Activated CD8-positive, alpha-beta T cell treated with anti-CD3 and anti-CD28 coated beads for 36 hours (primary cell): ENCODE results near the gene EIF3L. TPM values are rescaled to one million over a fixed set of nuclear protein-coding genes. Genes with fewer than 3 reads are reported as not detected.
A peak's percentile ranks its signal among the peaks of the same experiment; 100 is the strongest.

Experiments used
- ATAC-seq: fragments of 200-7000 bp; cut with Tn5 transposase; one replicate; pipeline ENCODE4 v1.10.0; 2021; ENCODE audit warnings: mild to moderate bottlenecking, moderate library complexity
- CTCF ChIA-PET: fragments of 350-600 bp; sonication (Branson Sonifier 250); formaldehyde crosslinking; loops from one replicate; lab custom pipeline; 2021; ENCODE audit warnings: antibody characterized with exemption; lab: Charles Lee
- POLR2A ChIA-PET: fragments of 350-600 bp; sonication (Branson Sonifier 250); formaldehyde crosslinking; loops from one replicate; lab custom pipeline; 2021; ENCODE audit warnings: antibody characterized with exemption; lab: Charles Lee
- DNase-seq: peaks from one replicate; pipeline ENCODE4 v3.0.0-alpha.2; 2020
- H3K27ac Mint-ChIP-seq: one replicate; pipeline ENCODE4 v1.8.0; 2021; ENCODE audit warnings: mild to moderate bottlenecking, mixed read lengths
- H3K27me3 Mint-ChIP-seq: one replicate; pipeline ENCODE4 v1.8.0; 2021; ENCODE audit warnings: mixed read lengths
- H3K36me3 Mint-ChIP-seq: one replicate; pipeline ENCODE4 v1.8.0; 2021; ENCODE audit warnings: low read depth, mixed read lengths
- H3K4me1 Mint-ChIP-seq: one replicate; pipeline ENCODE4 v1.8.0; 2021; ENCODE audit warnings: low read depth, mixed read lengths
- H3K4me3 Mint-ChIP-seq: one replicate; pipeline ENCODE4 v1.8.0; 2021; ENCODE audit warnings: mild to moderate bottlenecking, moderate library complexity, mixed read lengths
- H3K9me3 Mint-ChIP-seq: one replicate; pipeline ENCODE4 v1.8.0; 2021; ENCODE audit warnings: mixed read lengths
- CTCF ChIP-seq: fragments of 200-600 bp; IDR thresholded peaks from one replicate; pipeline ENCODE4 v1.8.0; 2022; ENCODE audit warnings: antibody characterized with exemption, mild to moderate bottlenecking
- intact Hi-C: fragments of 100-400 bp; cut with micrococcal nuclease; formaldehyde crosslinking; loops from one replicate; pipeline ENCODE4 v1.10.0; 2022
- total RNA-seq, 2 experiments: library from RNA; stranded (reverse); gene quantifications; one replicate each; pipeline ENCODE4 v1.2.3, GENCODE V29; 2021

EIF3L gene
- total RNA-seq, 2 experiments from 2014 or later: 687 to 694 TPM

- DNase-seq: no peak
- intact Hi-C loops: no loop called here
Measured at GRCh38 chr22:37893583-37893983, 44.4 kb downstream of the EIF3L start.

GRCh38 chr22:37894939-37895670 is 45.9 kb downstream of the EIF3L start:
- no peak for DNase-seq
- Mint-ChIP-seq H3K4me1 (peaks cover 16% of the 10 kb centered on the region), H3K4me3 (no peak overlapping the region), H3K27ac (peak overlapping the region; percentile 64), H3K36me3 (peaks cover 3% of the 10 kb centered on the region), H3K27me3 (no peaks in the 10 kb centered on the region), H3K9me3 (no peaks in the 10 kb centered on the region)
- no peak for ATAC-seq
- ChIA-PET POLR2A (interaction anchor here (2.2 to 2.5 kb wide), 2 partner anchors 10 to 13 kb away, joined by 5 to 15 read pairs; partner anchors contain the start of gene MICALL1), CTCF (no interaction called here)
- intact Hi-C loops: no loop called here
- no peak for TF ChIP-seq CTCF

More at GRCh38 chr22:37893583-37893983, 44.4 kb downstream of the EIF3L start:
- Mint-ChIP-seq H3K4me1 (peaks cover 16% of the 10 kb centered on the region), H3K27ac (peak overlapping the region; percentile 21), H3K4me3 (no peak overlapping the region), H3K27me3 (no peaks in the 10 kb centered on the region), H3K36me3 (peaks cover 11% of the 10 kb centered on the region), H3K9me3 (no peaks in the 10 kb centered on the region)
- TF ChIP-seq CTCF: no peak
- ChIA-PET CTCF (interaction anchor here (0.9 to 1.6 kb wide), 2 partner anchors 30 to 72 kb away, joined by 3 to 7 read pairs; no protein-coding TSS in a partner anchor), POLR2A (interaction anchor here (0.6 to 2.9 kb wide), 4 partner anchors 12 to 75 kb away, joined by 3 to 7 read pairs (median 4); partner anchors contain the start of gene MICALL1)
- ATAC-seq: no peak

GRCh38 chr22:37896181-37896592 is 47.0 kb downstream of the EIF3L start:
- CTCF ChIA-PET: interaction anchor here (1.2 to 3.5 kb wide), 6 partner anchors 8 to 78 kb away, joined by 5 to 20 read pairs (median 12); partner anchors contain the start of gene MICALL1
- ATAC-seq: peak; percentile 97
- TF ChIP-seq CTCF: no peak
- peak overlapping the region; percentile 27 for H3K4me3 Mint-ChIP-seq
- peak overlapping the region; percentile 91 for H3K27ac Mint-ChIP-seq
- intact Hi-C loops: no loop called here
- DNase-seq: peak; percentile 70
- H3K27me3 Mint-ChIP-seq: no peaks in the 10 kb centered on the region
- H3K4me1 Mint-ChIP-seq: peaks cover 16% of the 10 kb centered on the region
- H3K9me3 Mint-ChIP-seq: no peaks in the 10 kb centered on the region
- POLR2A ChIA-PET: interaction anchor here (0.6 to 2.5 kb wide), 6 partner anchors 9 to 46 kb away, joined by 3 to 15 read pairs (median 4); partner anchors contain the start of gene MICALL1
- peaks cover 2% of the 10 kb centered on the region for H3K36me3 Mint-ChIP-seq

GRCh38 chr22:37896939-37897338 is 47.7 kb downstream of the EIF3L start:
- H3K4me3 Mint-ChIP-seq: no peak overlapping the region
- H3K27ac Mint-ChIP-seq: peak overlapping the region; percentile 91
- DNase-seq (no peak), ATAC-seq (no peak)
- no peak for TF ChIP-seq CTCF
- H3K4me1 Mint-ChIP-seq: peaks cover 16% of the 10 kb centered on the region
- H3K27me3 Mint-ChIP-seq: no peaks in the 10 kb centered on the region
- POLR2A ChIA-PET: interaction anchor here (1.0 to 2.5 kb wide), 6 partner anchors 9 to 28 kb away, joined by 3 to 15 read pairs (median 4); partner anchors contain the start of gene MICALL1
- no peaks in the 10 kb centered on the region for H3K36me3 Mint-ChIP-seq
- intact Hi-C loops: no loop called here
- H3K9me3 Mint-ChIP-seq: no peaks in the 10 kb centered on the region
- CTCF ChIA-PET: interaction anchor here (1.0 to 3.5 kb wide), 8 partner anchors 9 to 79 kb away, joined by 4 to 20 read pairs (median 8); partner anchors contain the start of gene MICALL1
